Measurements from ENCODE around the gene CTU2.

Gene CTU2

DNA sequence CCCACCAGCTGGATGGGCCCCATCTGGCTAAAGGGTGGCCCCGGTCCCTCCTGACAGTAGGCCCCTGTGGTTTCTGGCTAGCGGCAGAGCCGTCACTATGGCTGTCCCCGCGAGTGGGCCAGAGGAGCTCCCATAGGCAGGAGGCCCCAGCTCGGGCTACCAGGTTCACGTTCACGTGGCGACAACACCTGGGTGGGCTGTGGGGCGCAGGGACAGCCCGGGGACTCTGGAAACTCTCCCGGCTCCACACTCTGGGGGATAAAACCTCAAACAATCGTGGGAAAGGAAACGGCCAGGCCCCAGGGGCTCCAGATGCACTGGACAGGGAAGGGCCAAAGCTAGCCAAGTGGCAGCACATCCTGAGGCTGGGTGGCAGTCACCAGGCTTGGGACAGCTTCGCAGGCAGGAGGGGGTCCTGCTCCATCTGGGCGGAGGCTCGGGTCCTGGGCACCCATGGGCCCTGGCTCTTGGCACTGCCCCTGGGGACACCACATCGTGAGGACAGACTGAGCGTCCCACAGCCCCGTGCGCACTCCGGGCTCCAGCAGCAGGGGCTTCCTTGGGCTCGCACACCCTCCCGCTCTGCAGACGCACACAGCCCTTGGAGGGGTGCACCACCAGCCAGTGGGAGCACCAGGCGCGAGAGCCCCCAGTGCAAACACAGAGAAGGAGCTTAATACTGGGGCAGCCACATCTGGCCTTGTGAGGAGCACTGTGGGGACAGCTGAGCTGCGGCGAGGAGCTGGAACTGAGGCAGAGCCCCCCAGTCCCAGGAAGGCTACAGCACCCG lies 4.5 kb upstream of the CTU2 start:
- Histone ChIP-seq H3K9ac (ENCODE audit: low read length) (no peak overlapping the region), H3K9me3 (ENCODE audit: control insufficient read depth, low read length) (no peaks in the 10 kb centered on the region), H3K27me3 (ENCODE audit: control insufficient read depth, insufficient read depth, low read length) (no peaks in the 10 kb centered on the region), H3K4me3 (ENCODE audit: low read length) (no peak overlapping the region), H3K36me3 (ENCODE audit: control insufficient read depth, insufficient read depth, low read length) (no peaks in the 10 kb centered on the region), H3K4me1 (ENCODE audit: control insufficient read depth, insufficient read depth, low read length) (peaks cover 10% of the 10 kb centered on the region)

DNA sequence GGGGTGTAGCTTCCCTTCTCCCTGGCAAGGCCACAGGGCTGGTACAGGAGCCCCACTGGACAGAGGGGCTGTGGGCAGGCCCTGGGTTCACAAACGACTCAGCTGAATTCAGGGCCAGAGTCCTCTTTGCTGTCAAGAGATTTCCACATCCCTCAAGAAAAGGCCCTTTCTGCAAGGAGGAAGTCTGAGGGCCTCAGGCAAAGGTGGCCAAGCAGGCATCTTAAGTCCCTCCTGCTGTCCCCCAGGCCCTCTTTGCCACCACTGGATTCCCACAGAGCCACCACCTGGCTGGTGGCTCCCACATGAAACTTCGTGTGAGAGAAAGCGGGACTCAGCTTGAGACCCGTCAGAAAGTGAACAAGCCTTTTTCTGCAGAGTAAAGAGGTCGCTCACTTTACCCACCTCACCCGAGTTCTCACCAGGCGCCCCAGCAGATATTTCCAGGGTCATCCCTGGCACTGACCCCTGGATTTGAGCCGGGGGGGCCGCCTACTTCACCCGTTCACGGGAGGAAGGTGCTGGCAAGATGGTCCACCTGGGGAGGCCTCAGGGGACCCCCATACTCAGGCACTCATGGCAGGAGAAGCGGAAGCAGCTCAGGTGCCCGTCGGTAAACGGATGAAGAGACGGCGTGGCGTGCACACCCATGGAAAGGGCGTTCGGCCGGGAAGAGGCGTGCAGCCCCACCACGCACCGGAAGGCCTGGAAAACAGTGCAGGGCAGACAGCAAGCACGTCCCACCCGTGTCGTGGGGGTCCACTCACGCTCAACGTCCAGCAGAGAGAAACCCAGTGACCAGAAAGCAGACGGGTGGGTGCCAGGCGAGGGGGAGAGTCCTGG lies 3.7 kb upstream of the CTU2 start:
- H3K9me3 ChIP-seq (ENCODE audit: control insufficient read depth, low read length) = no peaks in the 10 kb centered on the region
- no peaks in the 10 kb centered on the region for H3K36me3 ChIP-seq (ENCODE audit: control insufficient read depth, insufficient read depth, low read length)
- no peaks in the 10 kb centered on the region for H3K27me3 ChIP-seq (ENCODE audit: control insufficient read depth, insufficient read depth, low read length)
- H3K4me3 ChIP-seq (ENCODE audit: low read length) = no peak overlapping the region
- H3K9ac ChIP-seq (ENCODE audit: low read length) = peak overlapping the region; percentile 22
- peaks cover 19% of the 10 kb centered on the region for H3K4me1 ChIP-seq (ENCODE audit: control insufficient read depth, insufficient read depth, low read length)

DNA sequence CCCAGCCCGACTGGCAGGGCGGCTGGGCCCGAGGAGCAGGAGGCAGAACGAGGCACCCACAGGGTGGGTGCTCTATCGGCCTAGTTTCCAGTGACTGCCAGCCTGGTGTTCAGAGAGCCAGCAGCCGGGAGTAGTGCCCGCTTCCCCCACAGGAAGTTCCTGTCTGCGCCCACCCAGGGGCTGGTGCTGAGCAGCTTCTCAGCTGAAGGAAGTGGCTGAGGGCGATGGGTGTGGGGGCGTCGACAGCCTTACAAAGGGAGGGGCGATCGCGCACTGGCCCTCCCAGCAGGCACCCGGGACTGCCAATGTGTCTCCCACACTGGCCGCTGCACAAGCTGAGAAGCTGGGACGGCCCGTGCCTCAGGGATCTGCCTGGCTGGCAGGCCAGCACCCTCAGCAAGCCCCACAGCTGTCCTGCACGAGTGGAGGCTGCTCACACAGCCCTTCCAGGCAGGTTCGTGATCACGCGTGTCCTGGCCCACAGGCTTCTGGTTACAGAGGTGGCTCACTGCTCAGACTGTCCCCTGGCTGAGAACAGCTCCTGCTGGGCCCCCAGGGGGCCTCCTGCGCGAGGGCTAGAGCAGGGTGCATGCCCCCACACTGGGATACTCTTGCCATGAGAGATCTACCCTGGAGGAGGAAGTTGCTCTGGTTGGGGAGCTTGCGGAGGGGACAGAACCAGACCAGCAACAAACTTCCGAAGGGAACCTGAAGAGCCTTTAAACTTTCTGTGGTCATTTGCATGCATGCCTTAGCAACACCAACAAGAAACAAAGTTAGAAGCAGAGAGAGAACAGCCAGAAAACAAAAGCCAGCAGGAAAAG lies 2.6 kb upstream of the CTU2 start:
- H3K9ac ChIP-seq (ENCODE audit: low read length) = peak overlapping the region; percentile 22
- H3K9me3 ChIP-seq (ENCODE audit: control insufficient read depth, low read length) = no peaks in the 10 kb centered on the region
- H3K4me3 ChIP-seq (ENCODE audit: low read length) = no peak overlapping the region
- no peaks in the 10 kb centered on the region for H3K36me3 ChIP-seq (ENCODE audit: control insufficient read depth, insufficient read depth, low read length)
- peaks cover 20% of the 10 kb centered on the region for H3K4me1 ChIP-seq (ENCODE audit: control insufficient read depth, insufficient read depth, low read length)
- no peaks in the 10 kb centered on the region for H3K27me3 ChIP-seq (ENCODE audit: control insufficient read depth, insufficient read depth, low read length)

DNA sequence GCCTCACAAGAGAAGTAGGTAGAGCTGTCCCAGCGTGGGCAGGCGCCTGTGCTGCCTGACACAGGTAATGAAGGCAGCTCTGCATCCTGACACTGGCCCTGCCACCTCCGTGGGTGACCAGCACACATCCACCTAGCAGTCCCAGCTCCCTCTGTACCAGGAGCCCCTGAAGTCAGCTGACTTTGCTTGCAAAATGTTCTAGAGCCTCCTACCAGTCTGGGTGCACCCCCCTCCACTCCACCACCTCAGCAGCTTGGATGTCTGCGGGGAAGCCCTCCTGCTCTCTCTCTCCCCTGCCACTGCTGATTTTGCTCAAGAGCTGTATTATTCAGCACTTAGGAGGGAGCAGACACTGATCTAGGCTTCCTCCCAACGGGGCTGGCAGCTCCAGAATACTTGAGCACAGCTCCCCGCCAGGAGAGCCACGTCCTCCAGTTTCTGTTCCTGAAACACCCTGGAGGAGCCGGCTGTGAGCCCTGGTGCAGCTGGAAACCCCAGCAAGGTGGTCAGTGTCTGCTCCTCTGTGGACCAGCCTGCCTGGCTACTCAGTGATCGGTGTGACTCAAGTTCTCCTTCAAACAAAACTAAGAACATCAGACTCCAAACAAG lies 1.1 kb upstream of the CTU2 start:
- H3K9me3 ChIP-seq (ENCODE audit: control insufficient read depth, low read length) = no peaks in the 10 kb centered on the region
- peak overlapping the region; percentile 36 for H3K4me3 ChIP-seq (ENCODE audit: low read length)

DNA sequence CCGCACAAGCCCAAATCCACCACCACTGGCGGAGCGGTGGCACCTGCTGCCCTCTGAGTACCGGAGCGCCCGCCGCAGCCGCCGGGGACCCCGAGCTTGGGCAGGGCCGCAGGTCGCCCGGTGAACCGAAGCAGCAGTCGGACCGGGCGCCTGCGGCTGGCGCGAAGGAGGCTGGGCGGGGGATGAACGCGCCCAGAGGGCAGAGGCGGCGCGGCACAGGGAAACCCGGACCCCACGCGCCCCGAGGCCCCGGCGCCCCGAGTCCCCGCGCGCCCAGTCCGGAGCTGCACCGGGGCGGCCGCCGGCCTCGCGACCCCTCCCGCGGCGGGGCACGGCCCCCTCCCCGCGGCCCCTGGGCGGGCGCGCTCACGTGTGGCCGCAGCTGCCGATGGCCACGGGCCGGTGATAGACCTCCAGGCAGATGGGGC lies 488 bp upstream of the CTU2 start:
- H3K9me3 ChIP-seq (ENCODE audit: control insufficient read depth, low read length) = no peaks in the 10 kb centered on the region
- H3K4me3 ChIP-seq (ENCODE audit: low read length) = peak overlapping the region; percentile 88
- no peaks in the 10 kb centered on the region for H3K27me3 ChIP-seq (ENCODE audit: control insufficient read depth, insufficient read depth, low read length)
- H3K9ac ChIP-seq (ENCODE audit: low read length) = peak overlapping the region; percentile 79
- no peaks in the 10 kb centered on the region for H3K36me3 ChIP-seq (ENCODE audit: control insufficient read depth, insufficient read depth, low read length)
- peaks cover 20% of the 10 kb centered on the region for H3K4me1 ChIP-seq (ENCODE audit: control insufficient read depth, insufficient read depth, low read length)

More for the DNA sequence above, 1.1 kb upstream of the CTU2 start:
- Histone ChIP-seq H3K9ac (ENCODE audit: low read length) (peak overlapping the region; percentile 75), H3K27me3 (ENCODE audit: control insufficient read depth, insufficient read depth, low read length) (no peaks in the 10 kb centered on the region), H3K4me1 (ENCODE audit: control insufficient read depth, insufficient read depth, low read length) (peaks cover 20% of the 10 kb centered on the region), H3K36me3 (ENCODE audit: control insufficient read depth, insufficient read depth, low read length) (no peaks in the 10 kb centered on the region)

DNA sequence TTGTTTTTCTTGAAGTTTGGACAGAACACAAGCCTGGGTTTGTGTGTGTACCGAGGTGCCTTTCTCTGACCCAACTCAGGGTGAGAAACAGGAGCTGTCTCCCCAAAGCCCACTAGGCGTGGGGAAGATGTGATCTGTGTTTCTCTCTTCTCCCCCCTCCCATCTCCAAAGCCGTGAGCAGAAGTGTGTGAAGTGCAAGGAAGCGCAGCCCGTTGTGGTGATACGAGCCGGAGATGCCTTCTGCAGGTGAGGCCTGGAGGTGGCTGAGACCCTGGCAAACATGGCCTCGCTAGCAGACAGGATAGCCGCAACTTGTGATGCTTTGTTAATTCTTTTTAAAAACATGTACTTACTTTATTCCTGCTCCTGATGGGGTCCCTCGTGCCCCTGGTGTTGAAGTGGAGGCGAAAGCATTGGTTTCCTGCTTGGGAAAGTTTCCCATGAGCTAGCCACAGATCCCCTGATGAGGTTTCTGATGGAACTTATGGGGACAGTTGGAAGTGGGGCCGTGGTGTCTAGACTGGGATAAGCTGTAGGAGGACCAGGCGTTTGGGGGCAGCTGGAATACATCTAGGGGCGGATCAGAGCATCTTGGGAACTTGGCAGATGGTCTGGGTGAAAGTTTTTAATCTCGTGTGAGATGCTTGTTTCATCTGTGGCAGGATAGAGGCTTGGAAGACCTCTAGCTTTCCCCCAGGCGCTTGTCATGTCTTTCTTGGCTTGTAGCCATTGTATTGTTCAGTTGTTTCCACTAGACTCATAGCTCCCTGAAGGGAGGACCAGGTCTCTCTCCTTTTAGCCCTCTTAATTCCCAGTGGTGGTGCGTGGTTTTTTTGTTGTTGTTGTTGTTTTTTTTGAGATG lies 893 bp downstream of the CTU2 start:
- Histone ChIP-seq H3K4me3 (ENCODE audit: low read length) (peak overlapping the region; percentile 88), H3K36me3 (ENCODE audit: control insufficient read depth, insufficient read depth, low read length) (no peaks in the 10 kb centered on the region), H3K9me3 (ENCODE audit: control insufficient read depth, low read length) (no peaks in the 10 kb centered on the region), H3K9ac (ENCODE audit: low read length) (peak overlapping the region; percentile 79), H3K4me1 (ENCODE audit: control insufficient read depth, insufficient read depth, low read length) (peaks cover 20% of the 10 kb centered on the region), H3K27me3 (ENCODE audit: control insufficient read depth, insufficient read depth, low read length) (no peaks in the 10 kb centered on the region)

DNA sequence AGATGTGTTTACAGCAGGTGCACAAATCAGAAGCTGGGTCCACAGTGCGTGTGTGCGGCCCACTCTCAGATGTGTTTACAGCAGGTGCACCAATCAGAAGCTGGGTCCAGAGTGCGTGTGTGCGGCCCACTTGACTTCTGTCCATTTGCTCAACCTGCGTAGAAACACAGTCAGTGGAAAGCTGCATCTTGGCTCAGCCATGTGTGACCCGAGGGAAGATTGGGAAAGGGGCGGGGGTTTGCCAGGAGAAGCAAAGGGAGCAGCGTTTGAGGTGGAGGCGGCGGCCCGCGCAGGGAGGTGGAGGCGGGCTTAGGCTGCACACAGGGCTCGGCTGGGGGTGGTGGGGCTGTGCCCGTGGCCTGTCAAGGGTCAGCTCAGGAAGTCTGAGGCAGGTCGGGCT lies 4.3 kb downstream of the CTU2 start:
- Histone ChIP-seq H3K27me3 (ENCODE audit: control insufficient read depth, insufficient read depth, low read length) (no peaks in the 10 kb centered on the region), H3K4me3 (ENCODE audit: low read length) (no peak overlapping the region), H3K36me3 (ENCODE audit: control insufficient read depth, insufficient read depth, low read length) (no peaks in the 10 kb centered on the region), H3K9me3 (ENCODE audit: control insufficient read depth, low read length) (no peaks in the 10 kb centered on the region), H3K9ac (ENCODE audit: low read length) (no peak overlapping the region), H3K4me1 (ENCODE audit: control insufficient read depth, insufficient read depth, low read length) (peaks cover 21% of the 10 kb centered on the region)

DNA sequence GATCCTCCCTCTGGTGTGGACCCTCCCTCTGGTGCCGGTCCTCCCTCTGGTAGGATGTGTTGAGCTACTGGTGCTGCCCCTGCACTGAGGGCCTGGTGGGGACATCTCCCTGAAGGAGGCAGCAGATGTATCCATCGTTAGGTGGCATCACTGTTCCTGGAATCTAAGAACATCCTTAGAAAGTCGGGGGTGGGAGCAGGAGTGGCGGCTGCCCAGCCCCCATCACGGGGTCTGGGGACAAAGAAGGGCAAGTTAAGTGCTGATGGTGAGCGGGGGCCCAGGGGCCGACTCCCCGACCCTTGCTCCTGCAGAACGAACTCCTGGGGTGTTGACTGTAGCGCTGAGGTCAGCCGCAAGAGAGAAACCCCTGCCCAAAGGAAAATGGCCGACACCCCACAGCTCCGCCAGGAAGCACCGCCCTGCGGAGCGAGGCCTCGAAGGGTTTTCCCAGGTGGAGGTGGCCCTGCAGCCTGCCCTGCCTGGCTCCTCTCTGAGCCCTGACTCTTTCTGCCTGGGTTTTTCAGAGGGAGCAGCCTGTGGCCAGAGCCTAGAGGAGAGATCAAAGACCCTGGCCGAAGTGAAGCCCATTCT lies 5.5 kb downstream of the CTU2 start:
- Histone ChIP-seq H3K4me3 (ENCODE audit: low read length) (no peak overlapping the region), H3K27me3 (ENCODE audit: control insufficient read depth, insufficient read depth, low read length) (no peaks in the 10 kb centered on the region), H3K9me3 (ENCODE audit: control insufficient read depth, low read length) (no peaks in the 10 kb centered on the region), H3K4me1 (ENCODE audit: control insufficient read depth, insufficient read depth, low read length) (peaks cover 18% of the 10 kb centered on the region), H3K9ac (ENCODE audit: low read length) (no peak overlapping the region), H3K36me3 (ENCODE audit: control insufficient read depth, insufficient read depth, low read length) (peaks cover 8% of the 10 kb centered on the region)

DNA sequence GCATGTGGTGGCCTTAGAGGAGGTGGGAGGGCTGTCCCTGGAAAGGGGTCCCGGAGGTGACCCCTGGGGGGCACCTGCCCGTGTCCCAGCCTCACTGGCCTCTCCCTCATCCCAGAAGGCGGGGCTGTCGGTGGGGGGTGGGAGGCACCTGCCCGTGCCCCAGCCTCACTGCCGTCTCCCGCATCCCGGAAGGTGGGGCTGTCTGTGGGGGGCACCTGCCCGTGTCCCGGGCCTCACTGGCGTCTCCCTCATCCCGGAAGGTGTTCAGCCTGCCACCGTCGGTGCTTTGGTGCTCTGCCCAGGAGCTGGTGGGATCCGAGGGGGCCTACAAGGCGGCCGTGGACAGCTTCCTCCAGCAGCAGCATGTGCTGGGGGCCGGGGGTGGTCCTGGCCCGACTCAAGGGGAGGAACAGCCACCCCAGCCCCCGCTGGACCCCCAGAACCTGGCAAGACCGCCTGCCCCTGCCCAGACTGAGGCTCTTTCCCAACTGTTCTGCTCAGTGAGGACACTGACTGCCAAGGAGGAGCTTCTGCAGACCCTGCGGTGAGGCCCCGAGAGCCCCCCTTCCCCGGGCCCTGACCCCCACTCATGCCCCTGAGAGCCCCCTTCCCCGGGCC lies 6.2 kb downstream of the CTU2 start:
- H3K4me1 ChIP-seq (ENCODE audit: control insufficient read depth, insufficient read depth, low read length) = peaks cover 12% of the 10 kb centered on the region
- peaks cover 11% of the 10 kb centered on the region for H3K36me3 ChIP-seq (ENCODE audit: control insufficient read depth, insufficient read depth, low read length)

DNA sequence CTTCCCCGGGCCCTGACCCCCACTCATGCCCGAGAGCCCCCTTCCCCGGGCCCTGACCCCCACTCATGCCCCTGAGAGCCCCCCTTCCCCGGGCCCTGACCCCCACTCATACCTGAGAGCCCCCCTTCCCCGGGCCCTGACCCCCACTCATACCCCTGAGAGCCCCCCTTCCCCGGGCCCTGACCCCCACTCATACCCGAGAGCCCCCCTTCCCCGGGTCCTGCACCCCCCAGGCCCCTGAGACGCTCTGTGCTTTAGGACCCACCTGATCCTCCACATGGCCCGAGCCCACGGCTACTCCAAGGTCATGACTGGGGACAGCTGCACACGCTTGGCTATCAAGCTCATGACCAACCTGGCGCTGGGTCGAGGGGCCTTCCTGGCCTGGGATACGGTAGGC lies 6.8 kb downstream of the CTU2 start:
- no peaks in the 10 kb centered on the region for H3K9me3 ChIP-seq (ENCODE audit: control insufficient read depth, low read length)
- no peaks in the 10 kb centered on the region for H3K27me3 ChIP-seq (ENCODE audit: control insufficient read depth, insufficient read depth, low read length)
- H3K4me3 ChIP-seq (ENCODE audit: low read length) = no peak overlapping the region
- H3K36me3 ChIP-seq (ENCODE audit: control insufficient read depth, insufficient read depth, low read length) = peaks cover 11% of the 10 kb centered on the region
- peaks cover 9% of the 10 kb centered on the region for H3K4me1 ChIP-seq (ENCODE audit: control insufficient read depth, insufficient read depth, low read length)
- no peak overlapping the region for H3K9ac ChIP-seq (ENCODE audit: low read length)

More for the DNA sequence above, 6.2 kb downstream of the CTU2 start:
- no peaks in the 10 kb centered on the region for H3K9me3 ChIP-seq (ENCODE audit: control insufficient read depth, low read length)
- H3K9ac ChIP-seq (ENCODE audit: low read length) = no peak overlapping the region
- H3K27me3 ChIP-seq (ENCODE audit: control insufficient read depth, insufficient read depth, low read length) = no peaks in the 10 kb centered on the region
- no peak overlapping the region for H3K4me3 ChIP-seq (ENCODE audit: low read length)

All from mucosa of stomach (tissue), 1 donor.